GM18505 (cell line): ENCODE data around the gene UCP3.

Experiments
- ATAC-seq: cut with Tn5 transposase; IDR thresholded peaks from one replicate; pipeline ENCODE4 v1.9.1; 2021; ENCODE audit not compliant: unreplicated experiment
- POLR2A ChIP-seq: IDR thresholded peaks from 4 replicates; pipeline ENCODE4 v1.6.1; 2011; ENCODE audit warnings: borderline replicate concordance; ENCODE audit not compliant: insufficient read depth, insufficient read length; ENCODE audit errors: extremely low read depth

Gene UCP3

DNA sequence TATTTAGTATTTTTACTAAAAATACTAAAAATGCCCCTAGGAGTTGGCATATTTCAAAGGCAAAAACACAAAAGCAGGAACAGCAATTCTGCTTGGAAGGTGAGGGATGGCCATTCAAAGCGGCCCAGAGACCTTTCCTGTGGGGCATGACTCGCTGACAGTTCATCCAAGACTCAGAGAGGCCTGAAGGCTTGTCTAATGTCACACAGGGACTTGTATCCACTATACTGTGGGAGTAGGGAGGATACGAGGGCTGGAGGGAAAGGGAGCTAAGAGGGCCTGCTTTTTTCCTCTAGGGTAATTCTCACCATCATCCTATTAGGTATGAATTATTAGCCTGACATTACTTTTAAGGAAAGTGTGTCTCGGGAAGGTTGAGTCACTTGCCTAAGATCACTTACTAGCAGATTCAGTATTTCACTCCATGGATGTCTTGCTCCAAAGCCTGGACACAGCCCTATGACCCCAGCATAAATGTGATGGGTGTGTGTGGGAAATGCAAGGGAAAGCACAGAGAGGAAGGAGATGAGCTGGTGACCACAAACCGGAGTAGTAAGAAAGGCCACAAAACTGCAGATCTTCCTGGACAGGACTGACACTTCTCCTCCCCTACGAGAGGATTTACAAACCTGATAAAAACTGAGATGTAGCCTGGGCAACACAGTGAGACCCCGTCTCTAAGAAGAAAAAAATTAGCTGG is 16.7 kb upstream of the UCP3 start:
- ATAC-seq: no peak
- no peak for TF ChIP-seq POLR2A

DNA sequence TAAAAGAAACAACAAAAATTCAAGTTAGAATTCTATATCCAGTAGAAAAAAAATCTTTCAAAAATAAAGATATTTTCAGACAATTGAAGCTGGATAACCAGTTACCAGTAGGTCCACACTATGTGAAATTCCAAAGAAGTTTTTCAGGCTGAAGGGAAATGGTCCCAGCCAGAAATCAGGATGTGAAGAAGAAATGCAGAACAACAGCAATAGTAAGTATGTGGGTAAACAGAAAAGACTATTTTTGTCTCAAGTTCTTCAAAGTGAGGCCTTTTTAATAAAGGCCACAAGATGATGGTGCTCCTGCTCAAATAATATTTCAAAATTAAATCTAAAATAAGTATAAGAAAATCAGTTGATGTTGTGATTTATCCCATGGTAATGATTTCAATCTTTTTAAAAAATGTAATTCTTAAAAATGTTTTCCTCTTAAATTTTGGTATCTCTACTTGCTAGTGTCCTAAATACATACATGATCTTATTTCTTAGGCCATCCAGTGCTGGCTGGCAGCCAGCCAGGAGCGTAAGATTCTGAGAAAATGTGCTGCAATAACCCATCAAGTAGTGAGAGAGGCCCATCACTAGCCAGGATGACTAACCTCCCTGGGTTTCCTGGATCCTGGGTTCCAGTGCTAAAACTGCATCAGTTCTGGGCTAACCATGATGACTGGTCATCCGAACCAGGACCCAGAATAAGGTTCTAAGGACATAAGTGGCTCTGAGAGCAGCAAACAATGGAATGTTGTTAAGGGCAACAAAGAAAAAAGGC is 15.6 kb upstream of the UCP3 start:
- no peak for ATAC-seq
- no peak for TF ChIP-seq POLR2A

DNA sequence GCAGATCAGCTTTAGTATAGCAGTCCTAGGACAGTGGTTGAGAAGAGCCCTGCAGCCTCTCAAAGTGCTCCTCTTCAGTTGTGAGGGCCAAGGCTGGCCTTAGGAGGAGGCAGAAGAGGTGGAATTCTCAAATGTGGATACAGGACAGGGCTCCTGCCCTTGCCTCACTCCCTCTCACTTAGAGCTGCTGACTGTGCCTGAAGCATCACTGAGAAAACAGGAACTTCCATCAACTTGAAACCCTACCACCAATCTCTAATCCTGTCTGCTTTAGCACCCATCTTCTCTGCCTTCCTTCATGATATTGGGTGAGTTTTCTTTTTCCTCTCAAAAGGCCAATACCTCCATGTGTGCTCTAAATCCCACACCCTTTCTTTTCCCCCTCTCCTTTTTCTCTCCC is 14.4 kb upstream of the UCP3 start:
- ATAC-seq: no peak
- no peak for TF ChIP-seq POLR2A

DNA sequence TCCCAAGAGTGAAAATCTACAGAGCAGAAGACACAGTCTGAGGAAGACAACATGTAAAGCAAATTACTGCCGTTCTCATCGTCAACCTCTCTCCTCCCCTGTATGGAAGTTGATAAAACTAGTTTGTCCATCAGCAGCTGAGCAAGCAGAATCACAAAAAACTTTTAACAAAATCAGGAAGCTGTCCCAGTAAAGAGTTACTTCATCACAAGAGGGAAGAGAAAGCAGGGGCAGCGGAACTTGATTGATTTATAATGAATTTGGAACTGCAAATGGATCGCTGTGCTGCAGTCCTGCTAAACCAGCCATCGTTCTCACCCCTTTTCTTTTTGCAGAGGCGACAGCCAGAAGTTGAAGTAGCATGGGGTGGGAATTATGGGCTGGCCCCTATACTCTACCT is 13.7 kb upstream of the UCP3 start:
- ATAC-seq: no peak
- TF ChIP-seq POLR2A: no peak

DNA sequence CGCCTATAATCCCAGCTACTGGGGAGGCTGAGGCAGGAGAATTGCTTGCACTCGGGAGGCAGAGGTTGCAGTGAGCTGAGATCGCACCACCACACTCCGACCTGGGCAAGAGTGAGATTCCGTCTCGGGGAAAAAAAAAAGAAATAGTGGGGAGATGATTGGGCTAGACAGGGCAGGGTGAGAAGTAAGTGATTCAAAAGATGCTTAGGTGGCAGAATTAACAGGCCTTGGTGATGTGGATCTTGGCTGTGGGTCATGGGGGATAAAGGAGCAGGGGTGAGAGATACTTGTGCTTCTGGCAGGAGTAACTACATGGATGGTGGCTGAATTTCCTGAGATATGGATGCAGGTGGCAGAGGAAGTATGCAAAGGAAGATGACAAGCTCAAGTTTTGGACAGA is 13.1 kb upstream of the UCP3 start:
- no peak for TF ChIP-seq POLR2A
- no peak for ATAC-seq

DNA sequence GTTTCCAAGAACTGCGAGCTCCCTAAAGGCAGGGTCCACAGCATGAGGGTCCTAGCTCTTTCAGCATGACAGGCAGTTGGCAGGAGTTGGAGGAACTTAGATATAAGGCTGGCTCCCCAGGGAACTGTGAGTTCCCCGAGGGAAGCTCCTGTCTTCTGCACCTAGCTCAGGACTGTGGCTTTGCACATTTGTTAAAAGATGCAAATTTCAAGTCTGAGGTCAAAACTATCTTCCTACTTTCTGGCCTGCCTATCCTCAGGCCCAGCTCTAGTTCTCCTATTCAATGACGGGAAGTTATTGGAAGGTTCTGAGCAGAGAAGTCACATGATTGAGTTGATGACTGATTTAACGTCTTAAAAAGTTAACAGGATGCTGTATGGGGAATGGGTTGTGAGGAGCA is 11.7 kb upstream of the UCP3 start:
- no peak for TF ChIP-seq POLR2A
- no peak for ATAC-seq

DNA sequence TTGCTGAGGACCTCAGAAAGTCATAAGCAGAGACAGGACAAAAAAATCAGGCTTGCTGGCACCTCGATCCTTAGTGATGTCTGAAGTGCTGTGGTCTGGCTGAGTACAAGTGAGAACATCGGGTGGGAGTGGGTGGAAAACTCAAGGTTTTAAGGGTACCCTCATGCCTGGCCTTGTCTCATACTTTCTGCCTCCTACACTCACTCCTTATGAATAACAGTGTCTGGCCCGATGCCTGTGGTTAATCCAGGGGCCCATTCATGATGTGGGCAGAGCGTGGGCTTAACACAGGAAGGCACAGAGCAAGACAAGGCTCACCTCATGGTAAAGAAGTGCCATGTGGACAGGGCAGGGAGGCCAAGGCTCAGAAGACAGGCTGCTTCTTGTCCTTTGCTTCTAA is 11.0 kb upstream of the UCP3 start:
- no peak for ATAC-seq
- TF ChIP-seq POLR2A: no peak

DNA sequence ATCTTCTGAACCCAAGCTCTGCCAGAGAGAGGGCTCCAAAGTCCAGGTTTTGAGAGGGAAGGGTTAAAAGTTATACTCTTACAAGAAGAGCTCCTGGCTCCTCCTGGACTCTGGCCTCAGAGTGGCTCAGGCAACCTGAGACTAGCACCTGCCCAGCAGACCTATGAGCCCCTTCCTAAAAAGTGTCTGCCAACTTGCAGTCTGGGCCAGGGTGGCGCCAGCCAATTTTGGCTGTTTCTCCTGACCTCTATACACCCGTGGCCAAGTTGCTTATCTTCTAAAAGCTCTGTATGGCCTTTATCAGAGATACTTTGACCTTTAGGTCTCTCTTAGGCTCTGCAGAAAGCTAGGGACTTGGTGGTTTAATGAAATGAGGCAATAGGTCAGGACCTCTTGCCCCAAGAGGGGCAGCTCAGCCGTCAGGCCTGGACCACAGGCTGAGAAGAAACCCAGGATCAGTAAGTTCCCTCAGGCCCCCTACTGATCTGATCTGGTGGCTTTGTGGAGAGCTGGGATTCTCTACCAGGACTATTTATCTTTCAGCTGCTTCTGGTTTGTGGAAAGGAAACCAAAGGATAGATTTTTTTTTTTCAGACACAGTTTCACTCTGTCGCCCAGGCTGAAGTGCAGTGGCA is 10.3 kb upstream of the UCP3 start:
- ATAC-seq: no peak
- TF ChIP-seq POLR2A: no peak

DNA sequence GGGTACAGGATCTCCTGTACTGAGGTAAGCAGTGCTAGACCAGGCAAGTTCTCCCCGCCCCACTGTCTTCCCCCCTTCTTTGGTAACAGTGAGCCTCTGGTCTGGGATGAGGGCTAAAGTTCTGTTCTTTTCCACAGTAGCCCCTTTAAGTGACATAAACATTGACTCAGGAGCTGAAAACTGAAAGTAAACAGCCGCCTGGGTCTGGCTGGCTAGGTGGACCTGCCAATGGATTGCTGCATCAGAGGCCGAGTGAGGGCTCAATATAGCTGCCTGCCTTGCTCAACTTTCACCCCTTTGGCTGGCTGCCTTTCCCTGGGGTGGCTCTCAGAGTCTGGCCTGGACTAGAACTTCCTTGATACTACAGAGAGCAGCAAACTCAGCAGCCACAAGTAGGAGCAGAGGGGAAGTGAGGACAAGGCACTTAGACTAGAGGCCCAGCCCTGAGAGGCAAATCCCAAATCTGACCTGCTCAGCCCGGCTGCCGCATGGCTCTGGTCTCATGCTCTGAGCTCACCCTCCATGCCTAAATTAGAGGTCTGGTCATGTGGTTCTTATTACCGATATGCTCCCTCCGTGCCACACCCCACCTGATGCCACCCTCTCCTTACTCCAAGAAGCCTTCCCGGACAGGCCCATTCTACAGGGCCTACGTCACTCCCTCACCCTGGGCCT is 9.6 kb upstream of the UCP3 start:
- ATAC-seq: no peak
- TF ChIP-seq POLR2A: no peak

DNA sequence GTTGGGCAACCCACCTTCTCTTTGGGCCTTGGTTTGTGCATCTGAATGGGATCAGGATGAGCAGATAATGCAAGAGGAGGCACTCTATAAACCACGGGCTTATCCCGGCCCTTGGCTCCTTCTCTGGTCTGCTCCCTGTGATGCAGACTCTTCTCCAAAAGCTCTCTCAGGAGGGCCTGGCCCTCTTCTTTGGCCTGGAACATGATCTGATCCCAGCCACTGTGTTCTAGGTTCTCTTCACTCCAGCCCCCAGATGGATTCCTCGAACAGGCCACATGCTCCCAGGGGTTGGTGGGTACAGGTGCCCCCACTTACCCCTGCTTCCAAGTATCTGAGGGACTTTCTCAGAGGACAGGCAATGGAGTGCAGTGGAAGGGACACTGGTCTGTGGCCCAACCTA is 8.7 kb upstream of the UCP3 start:
- no peak for ATAC-seq
- no peak for TF ChIP-seq POLR2A

DNA sequence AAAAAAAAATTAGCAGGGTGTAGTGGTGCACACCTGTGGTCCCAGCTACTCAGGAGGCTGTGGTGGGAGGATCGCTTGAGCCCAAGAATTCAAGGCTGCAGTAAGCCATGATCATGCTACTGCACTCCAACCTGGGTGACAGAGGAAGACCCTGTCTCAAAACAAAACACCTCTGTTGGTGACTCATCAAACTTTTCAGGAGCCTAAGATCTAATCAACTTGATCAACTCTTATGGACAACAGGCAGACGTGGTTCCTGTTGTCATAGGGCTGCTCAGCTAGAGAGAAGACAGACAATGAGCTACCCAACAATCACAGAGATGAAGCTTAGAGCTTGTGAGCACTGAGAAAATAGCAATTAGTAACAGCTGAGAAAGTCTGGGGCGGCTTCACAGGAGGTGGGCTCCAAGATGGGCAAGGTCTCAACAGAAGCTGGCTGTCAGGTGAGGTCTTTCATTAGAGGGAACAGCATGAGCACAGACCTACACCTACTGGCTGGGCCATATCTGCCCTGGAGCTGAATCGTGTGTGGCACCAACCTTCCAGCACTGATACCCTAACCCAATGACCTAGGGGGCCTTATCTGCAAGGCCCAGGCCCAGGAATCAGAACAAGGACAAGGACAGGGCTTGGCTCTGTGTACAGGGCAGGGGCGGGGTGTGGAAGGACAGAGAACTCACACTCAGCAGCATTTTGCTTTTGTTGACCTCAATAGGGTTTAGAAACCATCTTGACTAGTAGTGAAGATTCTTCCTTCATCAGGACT is 7.2 kb upstream of the UCP3 start:
- no peak for ATAC-seq

DNA sequence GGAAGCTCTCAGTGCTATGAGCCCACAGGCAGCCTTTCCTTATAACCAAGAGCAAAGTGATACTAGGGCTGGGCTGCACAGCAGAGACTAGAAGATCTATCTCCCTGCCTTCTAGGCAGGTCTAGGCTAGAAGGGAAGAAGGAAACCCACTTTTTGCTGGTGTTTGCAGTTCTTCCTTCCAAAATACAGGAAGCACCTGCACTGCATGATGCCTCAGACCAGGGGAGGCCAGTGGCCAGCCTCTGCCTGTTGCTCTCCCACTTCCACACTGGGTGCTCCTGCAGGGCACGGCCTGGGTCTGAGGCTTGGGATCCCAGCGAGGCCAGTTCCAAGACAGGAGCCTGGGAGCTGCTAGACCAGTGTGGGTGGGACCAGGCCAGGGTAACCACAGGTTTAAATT is 6.0 kb upstream of the UCP3 start:
- no peak for ATAC-seq
- no peak for TF ChIP-seq POLR2A

More for the DNA sequence above, 7.2 kb upstream of the UCP3 start:
- TF ChIP-seq POLR2A: no peak

DNA sequence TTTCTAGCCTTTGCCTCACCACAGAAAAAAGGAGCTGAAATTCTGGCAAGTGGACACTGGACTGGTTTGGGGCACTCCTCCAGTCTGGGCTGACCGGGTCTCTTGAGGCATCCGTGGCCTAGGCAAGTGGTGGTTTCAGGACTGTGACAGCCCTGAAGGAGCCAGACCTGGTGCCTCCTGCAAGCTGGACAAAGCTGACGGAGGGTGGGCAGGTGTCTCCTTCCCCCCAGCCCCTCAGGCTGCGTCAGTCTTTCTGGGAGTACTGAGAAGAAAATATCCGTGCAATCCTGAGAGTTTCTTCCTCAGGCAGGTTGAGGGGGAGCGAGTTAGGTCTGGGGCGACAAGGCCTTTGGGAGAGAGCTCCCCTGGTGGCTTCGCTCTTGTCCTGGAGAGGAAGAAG is 4.3 kb upstream of the UCP3 start:
- no peak for ATAC-seq
- no peak for TF ChIP-seq POLR2A

DNA sequence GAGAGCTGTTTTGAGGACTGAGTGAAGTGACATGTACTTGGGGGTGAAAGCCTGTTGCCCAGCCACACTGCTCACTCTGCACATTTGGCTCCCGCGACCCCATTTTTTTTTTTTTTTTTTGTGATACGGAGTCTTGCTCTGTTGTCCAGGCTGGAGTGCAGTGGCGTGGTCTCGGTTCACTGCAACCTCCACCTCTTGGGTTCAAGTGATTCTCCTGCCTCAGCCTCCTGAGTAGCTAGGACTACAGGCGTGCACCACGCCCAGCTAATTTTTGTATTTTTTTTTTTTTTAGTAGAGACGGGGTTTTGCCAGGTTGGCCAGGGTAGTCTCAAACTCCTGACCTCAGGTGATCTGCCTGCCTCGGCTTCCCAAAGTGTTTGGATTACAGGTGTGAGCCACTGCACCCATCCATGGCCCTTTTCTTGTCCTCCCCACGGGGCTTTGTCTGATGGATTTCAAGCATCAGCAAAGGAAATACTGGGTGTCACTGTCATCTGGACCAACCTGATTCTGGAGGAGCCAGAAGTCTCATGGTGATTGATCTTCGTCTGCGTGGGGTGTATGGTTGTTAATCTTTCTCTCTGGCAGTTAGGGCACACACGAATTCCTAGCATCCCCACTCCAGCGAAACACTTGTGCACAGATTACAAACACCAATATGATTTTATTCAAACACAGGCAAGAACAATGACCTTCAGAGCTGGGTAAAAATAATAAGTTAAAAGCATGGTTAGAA is 3.4 kb upstream of the UCP3 start:
- TF ChIP-seq POLR2A: no peak
- ATAC-seq: no peak
